HG02678 (cell line): Measurements from ENCODE around the gene PCDH19.

Experiments used
- ATAC-seq: cut with Tn5 transposase; IDR thresholded peaks from one replicate; pipeline ENCODE4 v1.9.1; 2021; ENCODE audit warnings: mild to moderate bottlenecking, moderate library complexity; ENCODE audit not compliant: unreplicated experiment

Gene PCDH19

GRCh38 chrX:100407147-100407783 is 2.8 kb downstream of the PCDH19 start:
- no peak for ATAC-seq

GRCh38 chrX:100405424-100405823 is 4.6 kb downstream of the PCDH19 start:
- ATAC-seq = no peak

GRCh38 chrX:100404851-100405250 is 5.2 kb downstream of the PCDH19 start:
- ATAC-seq = no peak

GRCh38 chrX:100395781-100396180 is 14.3 kb downstream of the PCDH19 start:
- no peak for ATAC-seq

GRCh38 chrX:100381619-100382018 is 28.5 kb downstream of the PCDH19 start:
- ATAC-seq = no peak

- ATAC-seq = no peak
These were observed 30.6 kb downstream of the PCDH19 start for GRCh38 chrX:100379388-100379986.

- no peak for ATAC-seq
These were observed 32.2 kb downstream of the PCDH19 start for GRCh38 chrX:100377826-100378225.

- ATAC-seq = no peak
These were observed 33.5 kb downstream of the PCDH19 start for GRCh38 chrX:100376576-100376975.

- no peak for ATAC-seq
These were observed 36.4 kb downstream of the PCDH19 start for GRCh38 chrX:100373673-100374072.

GRCh38 chrX:100368167-100368566 is 41.9 kb downstream of the PCDH19 start:
- no peak for ATAC-seq

- no peak for ATAC-seq
These were observed 46.2 kb downstream of the PCDH19 start for GRCh38 chrX:100363896-100364295.

- no peak for ATAC-seq
These were observed 51.3 kb downstream of the PCDH19 start for GRCh38 chrX:100358766-100359165.

GRCh38 chrX:100356351-100356896 is 53.6 kb downstream of the PCDH19 start:
- no peak for ATAC-seq

- no peak for ATAC-seq
These were observed 54.4 kb downstream of the PCDH19 start for GRCh38 chrX:100355680-100356079.

- no peak for ATAC-seq
These were observed 56.7 kb downstream of the PCDH19 start for GRCh38 chrX:100353326-100353725.

- ATAC-seq = no peak
These were observed 59.2 kb downstream of the PCDH19 start for GRCh38 chrX:100350704-100351489.

GRCh38 chrX:100349391-100349790 is 60.7 kb downstream of the PCDH19 start:
- no peak for ATAC-seq

GRCh38 chrX:100341142-100341510 is 68.9 kb downstream of the PCDH19 start:
- ATAC-seq = no peak

GRCh38 chrX:100340491-100341141 is 69.5 kb downstream of the PCDH19 start:
- no peak for ATAC-seq

- ATAC-seq = no peak
These were observed 81.7 kb downstream of the PCDH19 start for GRCh38 chrX:100328351-100328750.

- ATAC-seq = no peak
These were observed 90.4 kb downstream of the PCDH19 start for GRCh38 chrX:100319716-100320115.
